ENCODE results near the gene TOMM5. TPM values are rescaled to one million over a fixed set of nuclear protein-coding genes. Genes with fewer than 3 reads are reported as not detected.
A peak's percentile ranks its signal among the peaks of the same experiment; 100 is the strongest.

The TOMM5 gene
- polyA plus RNA-seq, 2 of the 4 experiments (the other 2 are of a cell fraction), result 338 to 339 TPM

DNA sequence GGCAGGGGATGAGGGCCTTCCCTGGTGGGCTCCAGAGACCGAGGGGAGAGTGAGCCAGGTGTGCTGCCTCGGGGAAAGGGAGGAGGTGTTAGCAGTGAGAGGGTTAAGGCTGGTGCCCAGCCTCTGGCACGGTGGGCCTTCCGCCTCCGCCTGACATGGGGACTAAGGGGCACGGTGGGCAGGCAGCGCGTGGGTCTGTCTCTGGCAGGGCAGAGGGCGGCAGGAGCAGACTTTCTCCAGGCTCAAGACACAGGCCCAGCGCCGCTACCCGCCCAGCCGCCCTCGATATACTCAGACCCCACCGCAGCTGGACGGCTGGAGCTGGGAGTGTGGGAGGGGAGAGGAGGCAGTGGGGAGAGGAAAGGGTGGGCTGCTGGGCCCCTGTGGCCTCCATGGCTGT, 43.4 kb upstream of the TOMM5 start:
- ChIA-PET CTCF (no interaction called here), POLR2A (no interaction called here)
- Histone ChIP-seq H3K9me3 (no peaks in the 10 kb centered on the region), H3K4me3 (no peak overlapping the region), H3K27ac (no peak overlapping the region), H3K4me2 (no peak overlapping the region), H3K4me1 (no peaks in the 10 kb centered on the region)
- FAIRE-seq (no peak), ATAC-seq (no peak; a peak in 1 of 6 replicates), DNase-seq (ENCODE audit: low read depth in 1 of 2, low spot score in 1 of 2) (no peak)
- WGBS (ENCODE audit: missing lambda C conversion rate), result 67% methylated on average over 13 of the region's 16 CpGs
- TF ChIP-seq KDM1A (IDR thresholded peaks at IDR 0.05; ENCODE audit: low read depth) (no peak), NFE2L2 (conservative IDR thresholded peaks at IDR 0.05; ENCODE audit: low read length) (no peak), CHD4 (IDR thresholded peaks at IDR 0.05; ENCODE audit: borderline replicate concordance) (no peak), FOSL2 (IDR thresholded peaks at IDR 0.05) (no peak), FOSL2 (CRISPR knock-in tag; IDR thresholded peaks at IDR 0.05) (no peak), TP53 (CRISPR knock-in tag; IDR thresholded peaks at IDR 0.05) (no peak), EHMT2 (IDR thresholded peaks at IDR 0.05; ENCODE audit: low read depth) (no peak), ZC3H11A (IDR thresholded peaks at IDR 0.05) (no peak), REST (IDR thresholded peaks at IDR 0.05) (no peak), ZNF302 (CRISPR knock-in tag; IDR thresholded peaks at IDR 0.05) (no peak)

DNA sequence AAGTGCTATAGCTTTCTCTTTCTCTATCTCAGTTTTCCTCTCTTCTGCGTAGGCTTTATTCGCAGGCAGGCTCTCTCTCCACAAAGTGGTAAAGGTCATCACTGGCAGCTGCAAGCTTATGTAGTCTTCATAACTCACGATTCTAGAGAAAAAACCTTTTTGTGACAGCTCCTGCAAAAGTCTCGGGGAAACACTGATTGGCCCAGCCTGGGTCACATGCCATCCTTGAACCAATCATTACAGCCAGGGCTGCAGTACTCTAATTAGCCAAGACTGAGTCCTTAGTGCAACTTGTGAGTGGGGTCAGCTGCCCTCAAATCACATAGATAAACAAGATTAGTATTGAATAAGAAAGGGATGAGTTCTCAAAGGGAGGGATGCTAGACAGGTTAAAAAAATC, 40.1 kb upstream of the TOMM5 start:
- FAIRE-seq, result no peak
- H3K9me3 ChIP-seq, result no peaks in the 10 kb centered on the region
- ChIA-PET CTCF (no interaction called here), POLR2A (no interaction called here)
- 67% methylated on average over 4 of the region's 4 CpGs for WGBS (ENCODE audit: missing lambda C conversion rate)
- TF ChIP-seq USF2 (IDR thresholded peaks at IDR 0.05) (peak; percentile 23; the same call in 1 of the 2 replicates), RCOR1 (IDR thresholded peaks at IDR 0.05; ENCODE audit: low read depth, low read length) (no peak)
- no peak overlapping the region for H3K4me2 ChIP-seq
- no peaks in the 10 kb centered on the region for H3K4me1 ChIP-seq
- H3K4me3 ChIP-seq, result no peak overlapping the region
- no peak for ATAC-seq
- no peak overlapping the region for H3K27ac ChIP-seq
- no peak for DNase-seq (ENCODE audit: low read depth in 1 of 2, low spot score in 1 of 2)

- ChIA-PET CTCF (interaction anchor here (0.6 to 1.2 kb wide), 3 partner anchors 24 to 766 kb away, joined by 3 to 6 read pairs (median 3); partner anchors contain the start of gene FRMPD1), POLR2A (no interaction called here)
- no peak for ATAC-seq
- 72% methylated on average over 5 of the region's 5 CpGs for WGBS (ENCODE audit: missing lambda C conversion rate)
- no peak for DNase-seq (ENCODE audit: low read depth in 1 of 2, low spot score in 1 of 2)
- TF ChIP-seq ZC3H11A (IDR thresholded peaks at IDR 0.05), result no peak
- TF ChIP-seq NR3C1 (IDR thresholded peaks at IDR 0.05), result no peak
- TF ChIP-seq MAFK (IDR thresholded peaks at IDR 0.05; ENCODE audit: partially characterized antibody), result peak; percentile 92
- no peak for TF ChIP-seq EHMT2 (IDR thresholded peaks at IDR 0.05; ENCODE audit: low read depth)
- no peak for TF ChIP-seq BCL3 (IDR thresholded peaks at IDR 0.05)
- TF ChIP-seq, protein P1, sequence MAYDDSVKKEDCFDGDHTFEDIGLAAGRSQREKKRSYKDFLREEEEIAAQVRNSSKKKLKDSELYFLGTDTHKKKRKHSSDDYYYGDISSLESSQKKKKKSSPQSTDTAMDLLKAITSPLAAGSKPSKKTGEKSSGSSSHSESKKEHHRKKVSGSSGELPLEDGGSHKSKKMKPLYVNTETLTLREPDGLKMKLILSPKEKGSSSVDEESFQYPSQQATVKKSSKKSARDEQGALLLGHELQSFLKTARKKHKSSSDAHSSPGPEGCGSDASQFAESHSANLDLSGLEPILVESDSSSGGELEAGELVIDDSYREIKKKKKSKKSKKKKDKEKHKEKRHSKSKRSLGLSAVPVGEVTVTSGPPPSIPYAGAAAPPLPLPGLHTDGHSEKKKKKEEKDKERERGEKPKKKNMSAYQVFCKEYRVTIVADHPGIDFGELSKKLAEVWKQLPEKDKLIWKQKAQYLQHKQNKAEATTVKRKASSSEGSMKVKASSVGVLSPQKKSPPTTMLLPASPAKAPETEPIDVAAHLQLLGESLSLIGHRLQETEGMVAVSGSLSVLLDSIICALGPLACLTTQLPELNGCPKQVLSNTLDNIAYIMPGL (CRISPR knock-in tag; IDR thresholded peaks at IDR 0.05; ENCODE audit: borderline replicate concordance), result no peak
- FAIRE-seq, result no peak
- no peak overlapping the region for H3K4me2 ChIP-seq
- H3K27ac ChIP-seq, result no peak overlapping the region
- H3K9me3 ChIP-seq, result no peaks in the 10 kb centered on the region
- H3K4me3 ChIP-seq, result no peak overlapping the region
- H3K4me1 ChIP-seq, result no peaks in the 10 kb centered on the region
These were observed 34.4 kb upstream of the TOMM5 start for GRCh38 chr9:37626708-37627292.

Data from A549 (cell line).